K562 (cell line): ENCODE measurements around the gene SGIP1. TPM values are rescaled to one million over a fixed set of nuclear protein-coding genes. Genes with fewer than 3 reads are reported as not detected.
A peak's percentile ranks its signal among the peaks of the same experiment; 100 is the strongest.

ENCODE experiments used
- ATAC-seq: fragments of 200-7000 bp; cut with Tn5 transposase; 3 replicates; pipeline ENCODE4 v1.9.1; 2020; ENCODE audit warnings: moderate library complexity
- BruUV-seq: library from RNA; stranded (reverse); fragments of 400-500 nt; replicated peaks from 2 replicates; lab custom pipeline; 2021; lab: Mats Ljungman, UMichigan
- CTCF ChIA-PET: fragments of 300-600 bp; formaldehyde crosslinking; extraction: SDS; loops from one replicate; lab custom pipeline; 2021; ENCODE audit warnings: low intra/inter-chr PET ratio; lab: Yijun Ruan, JAX
- POLR2A ChIA-PET: fragments of 300-600, 350-650 bp; sonication (Branson Sonifier 250); formaldehyde crosslinking; extraction: SDS; loops from one replicate; lab custom pipeline; 2021; ENCODE audit warnings: antibody characterized with exemption, inconsistent platforms; lab: Yijun Ruan, JAX
- DNase-seq, 4 experiments: peaks; one replicate each; pipeline versions ENCODE4 v3.0.0 to v3.0.0-alpha.2; 2011 to 2018; ENCODE audit warnings: low spot score in 3 of 4, mixed read lengths in 3 of 4; ENCODE audit errors: extremely low read depth in 1 of 4
- FAIRE-seq: peaks from 2 replicates; lab custom pipeline; 2011; peaks lifted over from hg19 to GRCh38; lab: Jason Lieb, UNC
- H2AFZ ChIP-seq: 2 replicates; pipeline ENCODE4 v1.6.0; 2011; ENCODE audit warnings: low read depth, low read length, control low read depth, inconsistent platforms
- H3K27ac ChIP-seq: fragments of 200-600 bp; 3 replicates; pipeline ENCODE4 v1.8.0; 2011; ENCODE audit warnings: low read depth, mild to moderate bottlenecking, control low read depth, inconsistent platforms, low read length, moderate library complexity, mixed read lengths; ENCODE audit errors: extremely low read depth
- H3K27me3 ChIP-seq, 2 experiments: fragments of 300-600 bp in 1 of 2; 2 replicates in 1 of 2; 3 replicates in 1 of 2; pipeline versions ENCODE4 v1.6.0 to v1.8.0; 2011; ENCODE audit warnings: inconsistent platforms in 2 of 2, low read length in 2 of 2, mild to moderate bottlenecking in 1 of 2, mixed read lengths in 1 of 2, moderate library complexity in 1 of 2; ENCODE audit not compliant: control insufficient read depth in 2 of 2, insufficient read depth in 2 of 2
- H3K36me3 ChIP-seq: fragments of 300-600 bp; 3 replicates; pipeline ENCODE4 v1.8.0; 2011; ENCODE audit warnings: mild to moderate bottlenecking, low read length, inconsistent platforms; ENCODE audit not compliant: control insufficient read depth, insufficient read depth
- H3K4me1 ChIP-seq, 2 experiments: fragments of 200-600 bp in 1 of 2; replicated peaks in 1 of 2; 2 replicates in 1 of 2; 3 replicates in 1 of 2; pipeline versions ENCODE4 v1.5.1 to v1.8.0; 2011; ENCODE audit warnings: inconsistent platforms in 2 of 2, low read length in 2 of 2, mild to moderate bottlenecking in 1 of 2, mixed read lengths in 1 of 2, moderate library complexity in 1 of 2; ENCODE audit not compliant: control insufficient read depth in 2 of 2, insufficient read depth in 2 of 2
- H3K4me2 ChIP-seq: 2 replicates; pipeline ENCODE4 v1.6.1; 2011; ENCODE audit warnings: low read length, control low read depth, inconsistent platforms, mixed read lengths; ENCODE audit not compliant: insufficient read depth
- H3K4me3 ChIP-seq: fragments of 200-600 bp; sonication (generic), shearing (Covaris generic); 2 replicates; pipeline ENCODE4 v1.5.1; 2016; ENCODE audit warnings: control low read depth, inconsistent platforms
- H3K79me2 ChIP-seq: fragments of 200-600 bp; 3 replicates; pipeline ENCODE4 v1.8.0; 2011; ENCODE audit warnings: low read length, inconsistent platforms; ENCODE audit not compliant: control insufficient read depth, insufficient read depth
- H3K9ac ChIP-seq, 2 experiments: 2 replicates each; pipeline versions ENCODE4 v1.6.0 to v1.6.1; 2011; ENCODE audit warnings: low read depth in 2 of 2, low read length in 2 of 2, control low read depth in 1 of 2, inconsistent platforms in 1 of 2, mild to moderate bottlenecking in 1 of 2, mixed read lengths in 1 of 2; ENCODE audit not compliant: insufficient read depth in 1 of 2
- H3K9me1 ChIP-seq: one replicate; pipeline ENCODE4 v1.6.0; 2011; ENCODE audit warnings: inconsistent platforms, mild to moderate bottlenecking, low read length, moderate library complexity; ENCODE audit not compliant: control insufficient read depth, insufficient read depth
- H3K9me3 ChIP-seq: replicated peaks from 2 replicates; pipeline ENCODE4 v1.5.1; 2011; ENCODE audit warnings: low read depth, low read length, inconsistent platforms; ENCODE audit not compliant: control insufficient read depth, insufficient read depth
- H4K20me1 ChIP-seq: replicated peaks from 2 replicates; pipeline ENCODE4 v1.6.1; 2011; ENCODE audit warnings: low read length, inconsistent platforms, mixed read lengths; ENCODE audit not compliant: control insufficient read depth, insufficient read depth
- DMBX1 ChIP-seq: fragments of 250-450 bp; sonication (Bioruptor Pico); IDR thresholded peaks from 2 replicates; pipeline ENCODE4 v1.8.0; 2022; ENCODE audit warnings: inconsistent platforms, mild to moderate bottlenecking, moderate library complexity, borderline replicate concordance
- ESRRA ChIP-seq: fragments of 450-650 bp; IDR thresholded peaks from 2 replicates; pipeline ENCODE4 v1.6.1; 2014; ENCODE audit warnings: low read depth, mild to moderate bottlenecking, moderate library complexity, borderline replicate concordance
- ETV5 ChIP-seq: sonication (generic); formaldehyde crosslinking; IDR thresholded peaks from 2 replicates; pipeline ENCODE4 v1.4.0; 2020; ENCODE audit warnings: low read depth, mild to moderate bottlenecking, missing genetic modification reagents
- FOSL1 ChIP-seq: fragments of 200-800 bp; sonication (Bioruptor generic); conservative IDR thresholded peaks from 2 replicates; pipeline ENCODE4 v1.6.1; 2016; ENCODE audit warnings: missing genetic modification characterization, missing compliant biosample characterization
- NFIC ChIP-seq: fragments of 450-650 bp; IDR thresholded peaks from 2 replicates; pipeline ENCODE4 v1.6.1; 2017; ENCODE audit warnings: mild to moderate bottlenecking, inconsistent platforms
- RB1 ChIP-seq: fragments of 450-650 bp; IDR thresholded peaks from 2 replicates; pipeline ENCODE4 v1.6.1; 2017; ENCODE audit warnings: low read depth, mild to moderate bottlenecking
- SMC3 ChIP-seq: conservative IDR thresholded peaks from 2 replicates; pipeline ENCODE4 v1.6.1; 2011; ENCODE audit warnings: low read depth, low read length, improper control_type of control experiment; ENCODE audit not compliant: insufficient read depth
- SRSF3 ChIP-seq: fragments of 200-400 bp; formaldehyde crosslinking; IDR thresholded peaks from 2 replicates; pipeline ENCODE4 v1.6.1; 2016; ENCODE audit warnings: mild to moderate bottlenecking, low read length, moderate library complexity; ENCODE audit not compliant: insufficient read depth
- TCF7L2 ChIP-seq: fragments of 150-350 bp; IDR thresholded peaks from 2 replicates; pipeline ENCODE4 v1.6.1; 2016; ENCODE audit warnings: low read depth, mild to moderate bottlenecking, low read length, moderate library complexity
- TRIM28 ChIP-seq: fragments of 450-650 bp; IDR thresholded peaks from 2 replicates; pipeline ENCODE4 v1.6.1; 2017
- ZNF318 ChIP-seq, 2 experiments: fragments of 450-650 bp; IDR thresholded peaks; 2 replicates each; pipeline ENCODE4 v1.6.1; 2016; ENCODE audit warnings: mild to moderate bottlenecking in 2 of 2, borderline replicate concordance in 1 of 2, low read depth in 1 of 2, moderate library complexity in 1 of 2
- ZNF699 ChIP-seq: fragments of 250-450 bp; sonication (Bioruptor Pico); IDR thresholded peaks from 2 replicates; pipeline ENCODE4 v1.8.0; 2021; ENCODE audit warnings: mild to moderate bottlenecking, moderate library complexity; ENCODE audit not compliant: insufficient replicate concordance
- WGBS: fragments of 100-300 bp; shearing (Covaris generic); methylation state at CpG from one replicate; pipeline ENCODE4 v1.1.6; 2016; ENCODE audit warnings: low coverage, mixed read lengths; ENCODE audit not compliant: insufficient coverage; ENCODE audit errors: missing lambda C conversion rate; 5-methylcytosine and 5-hydroxymethylcytosine counted together
- in situ Hi-C: fragments of 300-500 bp; cut with MboI; formaldehyde crosslinking; loops from 4 replicates; pipeline ENCODE4 v1.15.0; 2018; ENCODE audit warnings: inconsistent platforms, mixed read lengths
- intact Hi-C: fragments of 100-400 bp; cut with micrococcal nuclease; formaldehyde crosslinking; loops from 2 replicates; pipeline ENCODE4 v1.14.2; 2022
- polyA plus RNA-seq, 8 experiments: library from polyadenylated mRNA; depleted of rRNA in 4 of 8; stranded (reverse) in 5 of 8; unstranded in 3 of 8; fragments of >200 nt; fragmentation: Nextera tagmentation in 2 of 8; fragmentation: Illumina TruSeq in 1 of 8; extraction: Ambion mirVana in 2 of 8; extraction: Trizol in 1 of 8; gene quantifications; 2 replicates each; pipeline versions ENCODE4 v1.2.1 to v1.2.3, GENCODE V29; 2011 to 2014; ENCODE audit warnings: inconsistent platforms in 1 of 8, missing spikeins in 1 of 8
- total RNA-seq, 7 experiments: library from RNA; depleted of rRNA in 6 of 7; stranded (reverse); fragments of >200 nt in 6 of 7; fragmentation: Illumina TruSeq in 2 of 7; extraction: Trizol in 2 of 7; gene quantifications; 2 replicates each; pipeline versions ENCODE4 v1.2.1 to v1.2.3, GENCODE V29; 2011 to 2021; ENCODE audit warnings: low replicate concordance in 1 of 7

SGIP1 gene
- total and polyA plus RNA-seq, 9 of the 15 experiments (the other 6 are each of a cell fraction or from before 2014, with no cell fraction given): 0.07 to 0.35 TPM; not detected in 7

GRCh38 chr1:66725885-66726665 lies 192.1 kb downstream of the SGIP1 start (continued):
- TF ChIP-seq SMC3: peak; percentile 50; the same call in 1 of the 2 replicates

- no peak for ATAC-seq
- Histone ChIP-seq H3K27ac (no peak overlapping the region), H3K27me3 (no peaks in the 10 kb centered on the region), H3K79me2 (no peaks in the 10 kb centered on the region), H3K9ac (no peak overlapping the region), H4K20me1 (no peaks in the 10 kb centered on the region), H3K4me3 (no peak overlapping the region), H2AFZ (no peak overlapping the region), H3K4me2 (no peak overlapping the region), H3K9me3 (no peaks in the 10 kb centered on the region), H3K9me1 (no peaks in the 10 kb centered on the region), H3K36me3 (no peaks in the 10 kb centered on the region), H3K4me1 (no peaks in the 10 kb centered on the region)
- 9% methylated on average over 2 of the region's 2 CpGs for WGBS
- TF ChIP-seq TCF7L2 (no peak), DMBX1 (no peak), ZNF699 (CRISPR knock-in tag) (no peak), ESRRA (no peak), SRSF3 (no peak), RB1 (no peak), ZNF318 (IDR thresholded peaks at IDR 0.05; ENCODE audit: borderline replicate concordance in 1 of 2, low read depth in 1 of 2) (no peak), FOSL1 (no peak), ETV5 (no peak), NFIC (no peak), TRIM28 (no peak)
- ChIA-PET CTCF (no interaction called here), POLR2A (no interaction called here)
- in situ Hi-C loops (no loop called here), intact Hi-C loops (loop anchor here (5.0 to 10.0 kb wide), 2 partner anchors 223 to 476 kb away; no protein-coding TSS in a partner anchor)
- no TSS peak for BruUV-seq
- no peak for DNase-seq
- no peak for FAIRE-seq
Measured at GRCh38 chr1:66728021-66728420, 194.1 kb downstream of the SGIP1 start.
